Endothelial cell of umbilical vein (primary cell): ENCODE measurements around the gene KRTAP4-4. TPM values are rescaled to one million over a fixed set of nuclear protein-coding genes. Genes with fewer than 3 reads are reported as not detected.

ENCODE experiments used
- BruUV-seq: library from RNA; stranded (reverse); fragments of 400-500 nt; replicated peaks from 2 replicates; lab custom pipeline; 2021; lab: Mats Ljungman, UMichigan
- CTCF ChIA-PET: fragments of 300-600, 350-600 bp; sonication (Branson Sonifier 250); formaldehyde crosslinking; loops from one replicate; lab custom pipeline; 2021; ENCODE audit warnings: antibody characterized with exemption, inconsistent platforms; lab: Charles Lee
- POLR2A ChIA-PET: fragments of 300-600, 350-600 bp; sonication (Branson Sonifier 250); formaldehyde crosslinking; loops from one replicate; lab custom pipeline; 2021; ENCODE audit warnings: antibody characterized with exemption, inconsistent platforms; lab: Charles Lee
- DNase-seq: peaks from one replicate; pipeline ENCODE4 v3.0.0-alpha.2; 2011; ENCODE audit warnings: low read depth, low spot score
- FAIRE-seq: peaks from 2 replicates; lab custom pipeline; 2011; peaks lifted over from hg19 to GRCh38; lab: Jason Lieb, UNC
- H2AFZ ChIP-seq: 2 replicates; pipeline ENCODE4 v1.6.0; 2012; ENCODE audit warnings: low read depth, low read length, control low read depth, inconsistent platforms
- H3K27ac ChIP-seq: 2 replicates; pipeline ENCODE4 v1.5.1; 2011; ENCODE audit warnings: low read depth, mild to moderate bottlenecking, control low read depth, low read length, moderate library complexity; ENCODE audit not compliant: insufficient read depth
- H3K27me3 ChIP-seq, 2 experiments: 2 replicates each; pipeline versions ENCODE4 v1.6.0 to v1.6.1; 2011; ENCODE audit warnings: low read length in 2 of 2, mixed read lengths in 1 of 2; ENCODE audit not compliant: control insufficient read depth in 2 of 2, insufficient read depth in 2 of 2
- H3K36me3 ChIP-seq, 2 experiments: 2 replicates in 1 of 2; 3 replicates in 1 of 2; pipeline ENCODE4 v1.5.1; 2011; ENCODE audit warnings: low read length in 2 of 2, mild to moderate bottlenecking in 1 of 2, moderate library complexity in 1 of 2; ENCODE audit not compliant: control insufficient read depth in 2 of 2, insufficient read depth in 2 of 2; ENCODE audit errors: extremely low read depth in 1 of 2
- H3K4me1 ChIP-seq: 3 replicates; pipeline ENCODE4 v1.5.1; 2011; ENCODE audit warnings: mild to moderate bottlenecking, low read length; ENCODE audit not compliant: control insufficient read depth, insufficient read depth; ENCODE audit errors: extremely low read depth
- H3K4me2 ChIP-seq: 2 replicates; pipeline ENCODE4 v1.6.1; 2011; ENCODE audit warnings: low read length, control low read depth, mixed read lengths; ENCODE audit not compliant: insufficient read depth
- H3K4me3 ChIP-seq, 3 experiments: fragments of 200-600 bp in 1 of 3; sonication (generic), shearing (Covaris generic) in 1 of 3; replicated peaks in 1 of 3; 2 replicates each; pipeline ENCODE4 v1.5.1; 2011 to 2016; ENCODE audit warnings: control low read depth in 3 of 3, low read length in 3 of 3, mild to moderate bottlenecking in 2 of 3, inconsistent platforms in 1 of 3, low read depth in 1 of 3, moderate library complexity in 1 of 3; ENCODE audit not compliant: insufficient read depth in 1 of 3
- H3K79me2 ChIP-seq: 2 replicates; pipeline ENCODE4 v1.6.0; 2012; ENCODE audit warnings: low read length, inconsistent platforms; ENCODE audit not compliant: control insufficient read depth, insufficient read depth
- H3K9ac ChIP-seq: replicated peaks from 2 replicates; pipeline ENCODE3; 2011; ENCODE audit warnings: low read length, control low read depth; ENCODE audit not compliant: insufficient read depth; ENCODE audit errors: extremely low read depth
- H3K9me1 ChIP-seq: replicated peaks from 3 replicates; pipeline ENCODE4 v1.6.0; 2011; ENCODE audit warnings: mild to moderate bottlenecking, low read length; ENCODE audit not compliant: control insufficient read depth, insufficient read depth; ENCODE audit errors: extremely low read depth
- H3K9me3 ChIP-seq: replicated peaks from 2 replicates; pipeline ENCODE4 v1.5.1; 2012; ENCODE audit warnings: low read length, inconsistent platforms; ENCODE audit not compliant: control insufficient read depth, insufficient read depth
- H4K20me1 ChIP-seq: replicated peaks from 2 replicates; pipeline ENCODE3; 2011; ENCODE audit warnings: mild to moderate bottlenecking, low read length; ENCODE audit not compliant: control insufficient read depth, insufficient read depth; ENCODE audit errors: extremely low read depth
- CTCF ChIP-seq, 2 donors: IDR thresholded peaks; 1 replicate in 1 of 2; 2 replicates in 1 of 2; pipeline ENCODE4 v1.5.1; 2011; ENCODE audit warnings: low read length in 2 of 2, mild to moderate bottlenecking in 2 of 2, moderate library complexity in 2 of 2, control low read depth in 1 of 2, inconsistent platforms in 1 of 2, low read depth in 1 of 2; ENCODE audit not compliant: insufficient read depth in 1 of 2; ENCODE audit errors: extremely low read depth in 1 of 2
- EZH2 ChIP-seq: IDR thresholded peaks from 2 replicates; pipeline ENCODE4 v1.6.1; 2012; ENCODE audit warnings: borderline replicate concordance, low read depth, mild to moderate bottlenecking, moderate library complexity, low read length, inconsistent platforms; ENCODE audit not compliant: severe bottlenecking
- FOS ChIP-seq: IDR thresholded peaks from 2 replicates; pipeline ENCODE4 v1.6.1; 2011; ENCODE audit warnings: mild to moderate bottlenecking, low read length, moderate library complexity, borderline replicate concordance; ENCODE audit not compliant: insufficient read depth
- GATA2 ChIP-seq: IDR thresholded peaks from 2 replicates; pipeline ENCODE4 v1.7.0; 2011; ENCODE audit warnings: low read depth, mild to moderate bottlenecking, moderate library complexity, mixed read lengths, low read length; ENCODE audit not compliant: insufficient read length, insufficient read depth
- JUN ChIP-seq: IDR thresholded peaks from 2 replicates; pipeline ENCODE4 v1.6.1; 2011; ENCODE audit warnings: borderline replicate concordance, low read depth; ENCODE audit not compliant: insufficient read length, insufficient read depth
- MAX ChIP-seq: IDR thresholded peaks from 2 replicates; pipeline ENCODE4 v1.6.1; 2011; ENCODE audit not compliant: insufficient read depth, insufficient read length
- MYC ChIP-seq: IDR thresholded peaks from one replicate; pipeline ENCODE4 v1.6.1; 2011; ENCODE audit warnings: mild to moderate bottlenecking, low read depth, low read length
- POLR2A ChIP-seq: IDR thresholded peaks from 2 replicates; pipeline ENCODE4 v1.6.1; 2012; ENCODE audit warnings: low read depth, mild to moderate bottlenecking, control low read depth, low read length
- POLR2AphosphoS5 ChIP-seq: IDR thresholded peaks from 2 replicates; pipeline ENCODE4 v1.6.1; 2012; ENCODE audit warnings: low read depth, mild to moderate bottlenecking, control low read depth, low read length, moderate library complexity; ENCODE audit not compliant: insufficient read depth
- dilution Hi-C: fragments of 300-500 bp; cut with MboI; formaldehyde crosslinking; loops from one replicate; pipeline ENCODE4 v1.15.0; 2019; ENCODE audit warnings: low sequenced_read_pairs; ENCODE audit not compliant: extremely low pct_ligation_motif_present
- intact Hi-C: fragments of 100-400 bp; cut with micrococcal nuclease; formaldehyde crosslinking; loops from one replicate; pipeline ENCODE4 v1.10.0; 2022
- polyA plus RNA-seq, 4 experiments: library from polyadenylated mRNA; depleted of rRNA in 3 of 4; stranded (reverse) in 3 of 4; unstranded in 1 of 4; fragments of >200 nt; gene quantifications; 2 replicates each; pipeline versions ENCODE4 v1.2.1 to v1.2.3, GENCODE V29; 2011 to 2012; ENCODE audit warnings: missing spikeins in 1 of 4
- total RNA-seq: library from RNA; stranded (reverse); gene quantifications from 2 replicates; pipeline ENCODE4 v1.2.3, GENCODE V29; 2021

Gene KRTAP4-4
- total and polyA plus RNA-seq, 2 donors (not counting 3 experiments of a cell fraction or from before 2014, with no cell fraction given), result not detected

GRCh38 chr17:41153856-41154255 lies 6.7 kb downstream of the KRTAP4-4 start:
- CTCF ChIA-PET, result no interaction called here
- H3K36me3 ChIP-seq, result no peaks in the 10 kb centered on the region
- BruUV-seq, result no TSS peak
- no peak overlapping the region for H2AFZ ChIP-seq
- H3K9me3 ChIP-seq, result no peaks in the 10 kb centered on the region
- no peaks in the 10 kb centered on the region for H3K27me3 ChIP-seq
- POLR2A ChIA-PET, result no interaction called here
- DNase-seq (no peak), FAIRE-seq (no peak)
- intact Hi-C loops, result no loop called here
- H4K20me1 ChIP-seq, result no peaks in the 10 kb centered on the region
- no peak overlapping the region for H3K4me3 ChIP-seq
- H3K4me2 ChIP-seq, result no peak overlapping the region
- H3K27ac ChIP-seq, result no peak overlapping the region
- no peaks in the 10 kb centered on the region for H3K79me2 ChIP-seq
- H3K9me1 ChIP-seq, result no peaks in the 10 kb centered on the region
- TF ChIP-seq GATA2 (no peak), CTCF (IDR thresholded peaks at IDR 0.05; ENCODE audit: extremely low read depth in 1 of 2, insufficient read depth in 1 of 2, low read depth in 1 of 2, low read length in 2 of 2) (no peak)
- H3K4me1 ChIP-seq, result no peaks in the 10 kb centered on the region
- dilution Hi-C loops, result no loop called here
- no peak overlapping the region for H3K9ac ChIP-seq

GRCh38 chr17:41151525-41151924 lies 9.0 kb downstream of the KRTAP4-4 start:
- FAIRE-seq, result no peak
- CTCF ChIA-PET, result no interaction called here
- Histone ChIP-seq H3K9me3 (no peaks in the 10 kb centered on the region), H3K4me3 (no peak overlapping the region), H3K9ac (no peak overlapping the region), H3K27me3 (no peaks in the 10 kb centered on the region), H3K79me2 (no peaks in the 10 kb centered on the region), H2AFZ (no peak overlapping the region), H4K20me1 (no peaks in the 10 kb centered on the region), H3K36me3 (no peaks in the 10 kb centered on the region), H3K9me1 (no peaks in the 10 kb centered on the region), H3K4me2 (no peak overlapping the region), H3K27ac (no peak overlapping the region), H3K4me1 (no peaks in the 10 kb centered on the region)
- DNase-seq, result no peak
- TF ChIP-seq POLR2AphosphoS5 (no peak), EZH2 (no peak), POLR2A (no peak), JUN (no peak), GATA2 (no peak), CTCF (IDR thresholded peaks at IDR 0.05; ENCODE audit: extremely low read depth in 1 of 2, insufficient read depth in 1 of 2, low read depth in 1 of 2, low read length in 2 of 2) (no peak), MAX (no peak), MYC (no peak), FOS (no peak)
- intact Hi-C loops (no loop called here), dilution Hi-C loops (no loop called here)
- no TSS peak for BruUV-seq
- POLR2A ChIA-PET, result no interaction called here
